Loucy (cell line): ENCODE results near the gene NLGN4X.

Source experiments
- CTCF ChIP-seq: fragments of 200-600 bp; sonication (generic); conservative IDR thresholded peaks from 2 replicates; pipeline ENCODE4 v1.5.1; 2014; ENCODE audit warnings: mild to moderate bottlenecking, antibody characterized with exemption, low read length
- EZH2phosphoT487 ChIP-seq: fragments of 200-600 bp; IDR thresholded peaks from 2 replicates; pipeline ENCODE4 v1.6.1; 2018; ENCODE audit warnings: antibody characterized with exemption, mild to moderate bottlenecking, moderate library complexity, borderline replicate concordance

GRCh38 chrX:6049132-6049531, 179.5 kb downstream of the NLGN4X start:
- TF ChIP-seq CTCF: no peak
- no peak for TF ChIP-seq EZH2phosphoT487
